HepG2 (cell line): ENCODE results near the gene JPH4. TPM values are rescaled to one million over a fixed set of nuclear protein-coding genes. Genes with fewer than 3 reads are reported as not detected.

ENCODE experiments used
- EP300 ChIP-seq, 3 experiments: sonication (generic) in 1 of 3; formaldehyde crosslinking in 1 of 3; IDR thresholded peaks; 2 replicates each; pipeline versions ENCODE4 v1.5.1 to v1.6.1; 2011 to 2020; ENCODE audit warnings: low read depth in 2 of 3, low read length in 2 of 3, borderline replicate concordance in 1 of 3, improper control_type of control experiment in 1 of 3, mild to moderate bottlenecking in 1 of 3, missing genetic modification reagents in 1 of 3, moderate library complexity in 1 of 3
- FOXK2 ChIP-seq: fragments of 450-650 bp; IDR thresholded peaks from 2 replicates; pipeline ENCODE4 v1.6.1; 2016
- HMG20B ChIP-seq: conservative IDR thresholded peaks from 2 replicates; pipeline ENCODE4 v1.6.1; 2016; ENCODE audit warnings: missing genetic modification reagents, missing compliant biosample characterization
- KDM2A ChIP-seq: sonication (generic); formaldehyde crosslinking; IDR thresholded peaks from 2 replicates; pipeline ENCODE4 v1.4.0; 2020; ENCODE audit warnings: low read depth, missing genetic modification reagents, borderline replicate concordance
- KDM6A ChIP-seq: IDR thresholded peaks from 2 replicates; pipeline ENCODE4 v1.6.1; 2016; ENCODE audit warnings: low read depth
- MAZ ChIP-seq, 2 experiments: sonication (generic) in 1 of 2; formaldehyde crosslinking in 1 of 2; IDR thresholded peaks; 2 replicates each; pipeline versions ENCODE4 v1.5.0 to v1.6.1; 2012 to 2020; ENCODE audit warnings: low read depth in 2 of 2, mild to moderate bottlenecking in 2 of 2, borderline replicate concordance in 1 of 2, improper control_type of control experiment in 1 of 2, low read length in 1 of 2, missing genetic modification reagents in 1 of 2, moderate library complexity in 1 of 2
- MEIS2 ChIP-seq: sonication (generic); formaldehyde crosslinking; IDR thresholded peaks from 2 replicates; pipeline ENCODE4 v1.9.0; 2021; ENCODE audit warnings: mild to moderate bottlenecking, missing genetic modification reagents
- MXI1 ChIP-seq: IDR thresholded peaks from 3 replicates; pipeline ENCODE4 v1.6.1; 2012; ENCODE audit warnings: low read depth, low read length, inconsistent platforms, borderline replicate concordance
- POLR2AphosphoS5 ChIP-seq: IDR thresholded peaks from 2 replicates; pipeline ENCODE4 v1.6.1; 2012; ENCODE audit warnings: low read depth, low read length
- RFXAP ChIP-seq: sonication (generic); formaldehyde crosslinking; IDR thresholded peaks from 2 replicates; pipeline ENCODE4 v1.4.0; 2020; ENCODE audit warnings: missing genetic modification reagents, borderline replicate concordance
- RNF2 ChIP-seq: fragments of 450-650 bp; conservative IDR thresholded peaks from 2 replicates; pipeline ENCODE4 v1.6.1; 2016; ENCODE audit warnings: low read depth
- SIX4 ChIP-seq: sonication (generic); formaldehyde crosslinking; IDR thresholded peaks from 2 replicates; pipeline ENCODE4 v1.4.0; 2020; ENCODE audit warnings: missing genetic modification reagents
- TMF1 ChIP-seq: sonication (generic); formaldehyde crosslinking; IDR thresholded peaks from 2 replicates; pipeline ENCODE4 v1.8.1; 2022; ENCODE audit warnings: low read depth, missing genetic modification reagents
- ZFP36L1 ChIP-seq: sonication (generic); formaldehyde crosslinking; IDR thresholded peaks from 2 replicates; pipeline ENCODE4 v1.8.0; 2022; ENCODE audit warnings: mild to moderate bottlenecking, missing genetic modification reagents, moderate library complexity
- ZMAT3 ChIP-seq: sonication (generic); formaldehyde crosslinking; conservative IDR thresholded peaks from 2 replicates; pipeline ENCODE4 v1.7.0; 2021; ENCODE audit warnings: missing genetic modification reagents
- ZNF788 ChIP-seq: sonication (generic); formaldehyde crosslinking; IDR thresholded peaks from 2 replicates; pipeline ENCODE4 v1.5.0; 2020; ENCODE audit warnings: mild to moderate bottlenecking, missing genetic modification reagents, borderline replicate concordance
- polyA plus RNA-seq, 8 experiments: library from polyadenylated mRNA; depleted of rRNA in 3 of 8; stranded (reverse) in 7 of 8; unstranded in 1 of 8; fragments of >200 nt; fragmentation: Illumina TruSeq in 4 of 8; extraction: Trizol in 4 of 8; gene quantifications; 2 replicates each; pipeline versions ENCODE4 v1.2.1 to v1.2.3, GENCODE V29; 2011 to 2016; ENCODE audit warnings: low read depth in 4 of 8, missing spikeins in 1 of 8, mixed read lengths in 1 of 8; ENCODE audit not compliant: insufficient read depth in 1 of 8
- total RNA-seq, 5 experiments: library from RNA; depleted of rRNA; stranded (reverse); fragments of >200 nt; fragmentation: Illumina TruSeq; extraction: Trizol; gene quantifications; 2 replicates each; pipeline ENCODE4 v1.2.3, GENCODE V29; 2016; ENCODE audit warnings: low read depth in 1 of 5
- TF ChIP-seq, protein P1 (sequence below): IDR thresholded peaks from 2 replicates; pipeline ENCODE4 v1.6.1; 2016; ENCODE audit warnings: low read depth, control low read depth
- TF ChIP-seq, protein P2 (sequence below): sonication (generic); formaldehyde crosslinking; IDR thresholded peaks from 2 replicates; pipeline ENCODE4 v1.8.0; 2022; ENCODE audit warnings: mild to moderate bottlenecking, missing genetic modification reagents
- TF ChIP-seq, protein P3 (sequence below): sonication (generic); formaldehyde crosslinking; IDR thresholded peaks from 2 replicates; pipeline ENCODE4 v1.8.0; 2023; ENCODE audit warnings: mild to moderate bottlenecking, missing genetic modification reagents
- TF ChIP-seq, protein P4 (sequence below): sonication (generic); formaldehyde crosslinking; IDR thresholded peaks from 2 replicates; pipeline ENCODE4 v1.8.1; 2023; ENCODE audit warnings: mild to moderate bottlenecking, missing genetic modification reagents
- TF ChIP-seq, protein P5 (sequence below): sonication (generic); formaldehyde crosslinking; IDR thresholded peaks from 2 replicates; pipeline ENCODE4 v1.5.0; 2020; ENCODE audit warnings: missing genetic modification reagents

JPH4 gene
- total and polyA plus RNA-seq, 2 of the 13 experiments (the other 11 are each of a cell fraction or from before 2014, with no cell fraction given), result 0.08 to 0.22 TPM

DNA sequence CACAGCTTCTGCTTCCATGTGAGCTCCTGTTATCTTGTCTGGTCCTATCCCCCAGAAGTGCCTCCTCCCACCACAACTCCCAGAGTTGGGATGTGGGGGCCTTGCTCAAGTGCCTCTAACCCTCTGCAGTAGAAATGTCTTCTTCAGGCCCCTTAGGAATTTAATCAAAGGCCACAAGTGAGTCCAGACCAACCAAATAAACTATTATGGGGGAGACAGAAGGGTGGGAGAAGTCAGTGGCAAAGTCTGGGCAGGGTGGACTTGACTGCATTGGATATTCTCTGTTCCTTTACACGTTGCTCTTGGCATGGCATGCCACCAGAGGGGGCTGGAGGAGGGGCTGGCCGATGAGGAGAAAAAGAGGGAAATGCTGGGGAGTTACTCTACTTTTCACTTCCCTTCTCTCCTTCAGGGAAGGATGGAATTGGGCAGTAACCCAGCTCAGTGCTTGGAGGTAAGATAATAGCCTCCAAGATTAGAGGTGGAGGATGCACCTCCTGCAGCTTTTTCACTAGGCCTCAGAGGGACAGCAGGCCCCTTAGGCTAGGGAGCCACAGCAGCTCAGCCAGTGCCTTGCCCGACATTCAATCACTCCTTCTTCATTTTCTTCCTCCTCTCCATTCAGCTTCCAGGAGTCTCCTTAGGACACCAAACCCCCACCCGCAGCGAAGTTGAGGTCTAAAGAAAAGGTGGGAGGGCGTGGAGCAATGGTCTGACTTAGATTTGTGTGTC is 9.8 kb downstream of the JPH4 start (continued):
- TF ChIP-seq ZNF788 (CRISPR knock-in tag) (0 out of 2 replicates have a peak, but pooled peaks have one; percentile 24), HMG20B (CRISPR knock-in tag) (0 out of 2 replicates have a peak, but pooled peaks have one; percentile 40), ZFP36L1 (no peak), EP300 (IDR thresholded peaks at IDR 0.05; ENCODE audit: low read depth in 2 of 2, low read length in 2 of 2) (no peak), EP300 (CRISPR knock-in tag; IDR thresholded peaks at IDR 0.05; ENCODE audit: borderline replicate concordance) (0 out of 2 replicates have a peak, but pooled peaks have one; percentile 47), MXI1 (peak; percentile 17; the same call in 1 of the 3 replicates), RFXAP (CRISPR knock-in tag) (0 out of 2 replicates have a peak, but pooled peaks have one; percentile 31), MEIS2 (CRISPR knock-in tag) (0 out of 2 replicates have a peak, but pooled peaks have one; percentile 21), MAZ (IDR thresholded peaks at IDR 0.05; ENCODE audit: borderline replicate concordance, low read depth, low read length) (0 out of 2 replicates have a peak, but pooled peaks have one; percentile 65), MAZ (CRISPR knock-in tag; IDR thresholded peaks at IDR 0.05; ENCODE audit: low read depth) (peak; percentile 57; the same call in 1 of the 2 replicates), ZMAT3 (CRISPR knock-in tag) (0 out of 2 replicates have a peak, but pooled peaks have one; percentile 37), POLR2AphosphoS5 (no peak), KDM6A (0 out of 2 replicates have a peak, but pooled peaks have one; percentile 3), SIX4 (peak; percentile 7; the same call in 1 of the 2 replicates), FOXK2 (no peak), KDM2A (peak; percentile 33; the same call in 1 of the 2 replicates), RNF2 (no peak), TMF1 (CRISPR knock-in tag) (peak; percentile 54; the same call in 1 of the 2 replicates)
- TF ChIP-seq, protein P1, sequence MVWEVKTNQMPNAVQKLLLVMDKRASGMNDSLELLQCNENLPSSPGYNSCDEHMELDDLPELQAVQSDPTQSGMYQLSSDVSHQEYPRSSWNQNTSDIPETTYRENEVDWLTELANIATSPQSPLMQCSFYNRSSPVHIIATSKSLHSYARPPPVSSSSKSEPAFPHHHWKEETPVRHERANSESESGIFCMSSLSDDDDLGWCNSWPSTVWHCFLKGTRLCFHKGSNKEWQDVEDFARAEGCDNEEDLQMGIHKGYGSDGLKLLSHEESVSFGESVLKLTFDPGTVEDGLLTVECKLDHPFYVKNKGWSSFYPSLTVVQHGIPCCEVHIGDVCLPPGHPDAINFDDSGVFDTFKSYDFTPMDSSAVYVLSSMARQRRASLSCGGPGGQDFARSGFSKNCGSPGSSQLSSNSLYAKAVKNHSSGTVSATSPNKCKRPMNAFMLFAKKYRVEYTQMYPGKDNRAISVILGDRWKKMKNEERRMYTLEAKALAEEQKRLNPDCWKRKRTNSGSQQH (CRISPR knock-in tag), result peak; percentile 34; the same call in 1 of the 2 replicates
- TF ChIP-seq, protein P2, sequence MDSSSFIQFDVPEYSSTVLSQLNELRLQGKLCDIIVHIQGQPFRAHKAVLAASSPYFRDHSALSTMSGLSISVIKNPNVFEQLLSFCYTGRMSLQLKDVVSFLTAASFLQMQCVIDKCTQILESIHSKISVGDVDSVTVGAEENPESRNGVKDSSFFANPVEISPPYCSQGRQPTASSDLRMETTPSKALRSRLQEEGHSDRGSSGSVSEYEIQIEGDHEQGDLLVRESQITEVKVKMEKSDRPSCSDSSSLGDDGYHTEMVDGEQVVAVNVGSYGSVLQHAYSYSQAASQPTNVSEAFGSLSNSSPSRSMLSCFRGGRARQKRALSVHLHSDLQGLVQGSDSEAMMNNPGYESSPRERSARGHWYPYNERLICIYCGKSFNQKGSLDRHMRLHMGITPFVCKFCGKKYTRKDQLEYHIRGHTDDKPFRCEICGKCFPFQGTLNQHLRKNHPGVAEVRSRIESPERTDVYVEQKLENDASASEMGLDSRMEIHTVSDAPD (CRISPR knock-in tag), result 0 out of 2 replicates have a peak, but pooled peaks have one; percentile 32
- TF ChIP-seq, protein P3, sequence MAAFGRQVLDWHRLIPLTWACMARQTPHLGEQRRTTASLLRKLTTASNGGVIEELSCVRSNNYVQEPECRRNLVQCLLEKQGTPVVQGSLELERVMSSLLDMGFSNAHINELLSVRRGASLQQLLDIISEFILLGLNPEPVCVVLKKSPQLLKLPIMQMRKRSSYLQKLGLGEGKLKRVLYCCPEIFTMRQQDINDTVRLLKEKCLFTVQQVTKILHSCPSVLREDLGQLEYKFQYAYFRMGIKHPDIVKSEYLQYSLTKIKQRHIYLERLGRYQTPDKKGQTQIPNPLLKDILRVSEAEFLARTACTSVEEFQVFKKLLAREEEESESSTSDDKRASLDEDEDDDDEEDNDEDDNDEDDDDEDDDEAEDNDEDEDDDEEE (CRISPR knock-in tag), result 0 out of 2 replicates have a peak, but pooled peaks have one; percentile 8
- TF ChIP-seq, protein P4, sequence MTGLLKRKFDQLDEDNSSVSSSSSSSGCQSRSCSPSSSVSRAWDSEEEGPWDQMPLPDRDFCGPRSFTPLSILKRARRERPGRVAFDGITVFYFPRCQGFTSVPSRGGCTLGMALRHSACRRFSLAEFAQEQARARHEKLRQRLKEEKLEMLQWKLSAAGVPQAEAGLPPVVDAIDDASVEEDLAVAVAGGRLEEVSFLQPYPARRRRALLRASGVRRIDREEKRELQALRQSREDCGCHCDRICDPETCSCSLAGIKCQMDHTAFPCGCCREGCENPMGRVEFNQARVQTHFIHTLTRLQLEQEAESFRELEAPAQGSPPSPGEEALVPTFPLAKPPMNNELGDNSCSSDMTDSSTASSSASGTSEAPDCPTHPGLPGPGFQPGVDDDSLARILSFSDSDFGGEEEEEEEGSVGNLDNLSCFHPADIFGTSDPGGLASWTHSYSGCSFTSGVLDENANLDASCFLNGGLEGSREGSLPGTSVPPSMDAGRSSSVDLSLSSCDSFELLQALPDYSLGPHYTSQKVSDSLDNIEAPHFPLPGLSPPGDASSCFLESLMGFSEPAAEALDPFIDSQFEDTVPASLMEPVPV, result 0 out of 2 replicates have a peak, but pooled peaks have one; percentile 34
- TF ChIP-seq, protein P5, sequence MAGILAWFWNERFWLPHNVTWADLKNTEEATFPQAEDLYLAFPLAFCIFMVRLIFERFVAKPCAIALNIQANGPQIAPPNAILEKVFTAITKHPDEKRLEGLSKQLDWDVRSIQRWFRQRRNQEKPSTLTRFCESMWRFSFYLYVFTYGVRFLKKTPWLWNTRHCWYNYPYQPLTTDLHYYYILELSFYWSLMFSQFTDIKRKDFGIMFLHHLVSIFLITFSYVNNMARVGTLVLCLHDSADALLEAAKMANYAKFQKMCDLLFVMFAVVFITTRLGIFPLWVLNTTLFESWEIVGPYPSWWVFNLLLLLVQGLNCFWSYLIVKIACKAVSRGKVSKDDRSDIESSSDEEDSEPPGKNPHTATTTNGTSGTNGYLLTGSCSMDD (CRISPR knock-in tag), result no peak
